Measurements from ENCODE around the gene KCTD16.

GRCh38 chr5:144298658-144299057, 128.0 kb downstream of the KCTD16 start:
- no peak for TF ChIP-seq POLR2A (IDR thresholded peaks at IDR 0.05)
- TF ChIP-seq, protein P1, sequence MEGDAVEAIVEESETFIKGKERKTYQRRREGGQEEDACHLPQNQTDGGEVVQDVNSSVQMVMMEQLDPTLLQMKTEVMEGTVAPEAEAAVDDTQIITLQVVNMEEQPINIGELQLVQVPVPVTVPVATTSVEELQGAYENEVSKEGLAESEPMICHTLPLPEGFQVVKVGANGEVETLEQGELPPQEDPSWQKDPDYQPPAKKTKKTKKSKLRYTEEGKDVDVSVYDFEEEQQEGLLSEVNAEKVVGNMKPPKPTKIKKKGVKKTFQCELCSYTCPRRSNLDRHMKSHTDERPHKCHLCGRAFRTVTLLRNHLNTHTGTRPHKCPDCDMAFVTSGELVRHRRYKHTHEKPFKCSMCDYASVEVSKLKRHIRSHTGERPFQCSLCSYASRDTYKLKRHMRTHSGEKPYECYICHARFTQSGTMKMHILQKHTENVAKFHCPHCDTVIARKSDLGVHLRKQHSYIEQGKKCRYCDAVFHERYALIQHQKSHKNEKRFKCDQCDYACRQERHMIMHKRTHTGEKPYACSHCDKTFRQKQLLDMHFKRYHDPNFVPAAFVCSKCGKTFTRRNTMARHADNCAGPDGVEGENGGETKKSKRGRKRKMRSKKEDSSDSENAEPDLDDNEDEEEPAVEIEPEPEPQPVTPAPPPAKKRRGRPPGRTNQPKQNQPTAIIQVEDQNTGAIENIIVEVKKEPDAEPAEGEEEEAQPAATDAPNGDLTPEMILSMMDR (IDR thresholded peaks at IDR 0.05): no peak

Measured in right lobe of liver (tissue), 4 donors.